GM19238 (cell line): Measurements from ENCODE around the gene LPAR3.

Source experiments
- DNase-seq: peaks from one replicate; pipeline ENCODE4 v3.0.0; 2011; ENCODE audit warnings: low spot score; ENCODE audit not compliant: insufficient read length

LPAR3 gene

GRCh38 chr1:84859866-84860265 lies 33.1 kb downstream of the LPAR3 start:
- no peak for DNase-seq

DNA sequence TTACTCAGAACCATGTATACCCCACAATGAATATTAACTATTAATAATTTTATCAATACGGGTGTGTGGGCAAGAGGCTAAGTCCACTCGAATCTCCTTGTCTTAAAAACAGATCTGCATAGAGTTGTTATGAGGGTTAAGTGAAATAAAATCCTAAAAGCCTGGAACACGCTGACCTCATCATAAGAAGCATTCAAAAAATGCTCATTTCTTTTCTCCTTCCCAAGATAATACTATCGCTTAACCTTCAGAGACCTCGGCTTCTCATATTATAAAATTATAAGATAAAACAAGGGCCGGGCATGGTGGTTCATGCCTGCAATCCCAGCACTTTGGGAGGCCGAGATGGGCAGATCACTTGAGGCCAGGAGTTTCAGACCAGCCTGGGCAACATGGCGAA lies 35.1 kb downstream of the LPAR3 start:
- no peak for DNase-seq

DNA sequence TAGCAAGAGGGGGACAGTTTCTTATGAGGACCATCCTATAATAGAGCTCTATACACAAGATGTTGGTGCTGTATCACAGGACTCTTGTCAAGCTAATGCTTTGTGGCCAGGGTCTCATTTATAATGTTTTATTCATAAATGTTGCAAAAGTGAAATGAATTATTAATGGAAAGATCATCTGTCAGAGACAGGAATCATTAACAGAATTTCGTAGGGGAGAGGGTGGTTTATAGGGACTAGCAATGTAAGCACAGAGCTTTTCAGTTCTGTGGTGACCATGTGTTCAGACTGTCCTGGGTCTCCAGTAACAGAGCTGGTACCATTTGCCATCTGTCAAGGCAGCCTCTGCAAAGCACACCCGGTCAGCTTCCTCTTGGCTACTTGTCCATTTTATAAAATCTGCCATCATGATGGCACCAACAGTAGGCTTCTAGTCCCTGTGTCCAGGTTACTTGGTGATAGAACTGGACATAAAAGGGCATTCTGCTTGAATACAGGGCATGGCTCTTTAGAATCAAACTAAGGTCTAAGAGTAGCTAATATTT lies 36.2 kb downstream of the LPAR3 start:
- no peak for DNase-seq

- DNase-seq = no peak
These were observed 37.0 kb downstream of the LPAR3 start for GRCh38 chr1:84855691-84856630.

DNA sequence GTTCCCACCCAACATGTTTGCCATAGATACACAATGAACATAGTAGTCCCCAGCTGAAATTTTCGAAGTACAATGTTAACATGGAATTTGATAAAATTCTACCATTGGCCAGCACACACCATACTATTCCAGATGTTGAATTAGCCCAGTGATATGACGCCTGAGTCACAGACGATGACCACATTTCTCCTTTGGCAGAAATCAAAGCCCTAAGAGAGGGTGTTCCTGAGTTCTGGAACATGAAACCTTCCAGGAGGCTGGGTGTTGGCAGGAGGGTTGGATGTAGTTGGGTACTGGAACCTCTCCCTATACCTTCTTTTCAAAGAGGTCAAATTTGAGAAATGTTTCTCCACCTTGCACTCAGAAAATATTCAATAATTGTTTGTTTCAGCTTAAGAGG lies 37.8 kb downstream of the LPAR3 start:
- no peak for DNase-seq

DNA sequence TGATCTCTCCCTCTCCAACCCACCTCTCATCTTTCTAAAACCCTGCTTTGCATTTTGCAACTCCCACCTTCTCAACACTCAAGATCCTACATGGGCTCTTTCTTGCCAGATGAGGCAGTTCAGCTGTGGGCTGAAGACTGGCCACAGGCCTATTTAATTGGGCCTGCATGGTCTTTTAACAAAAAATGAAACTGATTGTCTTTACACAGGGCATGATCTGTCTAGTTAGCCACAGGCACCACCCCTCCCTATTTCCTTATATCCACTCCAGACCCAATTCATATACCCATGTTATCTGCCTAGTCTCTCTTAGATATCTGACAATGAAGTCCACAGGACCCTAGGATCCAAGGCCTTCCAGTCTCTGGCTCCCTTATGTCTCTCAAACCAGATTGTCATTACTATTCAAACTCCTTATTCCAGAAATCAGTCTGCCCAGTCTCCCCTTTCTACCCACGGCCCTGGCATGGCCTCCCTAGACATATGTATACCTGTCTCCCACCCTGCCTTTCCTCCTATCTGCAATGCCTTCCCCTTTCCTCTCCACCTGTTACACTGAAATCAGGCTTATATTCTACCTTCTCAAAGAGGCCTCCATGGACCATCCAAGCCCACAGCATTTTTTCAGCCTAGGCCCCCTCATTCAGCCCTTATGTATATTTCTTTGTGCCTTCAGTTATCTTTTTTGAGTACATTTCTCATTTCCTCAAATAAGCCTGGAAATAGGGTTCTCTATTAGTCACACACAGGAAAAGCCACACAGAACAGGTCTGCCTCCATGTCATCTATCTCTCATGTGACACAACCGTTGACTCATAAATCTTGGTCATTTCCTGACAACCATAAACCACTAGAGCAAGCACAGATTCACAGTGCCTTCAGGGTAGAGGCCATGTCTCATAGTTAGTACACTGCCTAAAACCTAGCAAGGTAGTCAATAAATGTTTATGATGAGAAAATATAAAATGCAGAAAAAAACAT lies 39.0 kb downstream of the LPAR3 start:
- no peak for DNase-seq

DNA sequence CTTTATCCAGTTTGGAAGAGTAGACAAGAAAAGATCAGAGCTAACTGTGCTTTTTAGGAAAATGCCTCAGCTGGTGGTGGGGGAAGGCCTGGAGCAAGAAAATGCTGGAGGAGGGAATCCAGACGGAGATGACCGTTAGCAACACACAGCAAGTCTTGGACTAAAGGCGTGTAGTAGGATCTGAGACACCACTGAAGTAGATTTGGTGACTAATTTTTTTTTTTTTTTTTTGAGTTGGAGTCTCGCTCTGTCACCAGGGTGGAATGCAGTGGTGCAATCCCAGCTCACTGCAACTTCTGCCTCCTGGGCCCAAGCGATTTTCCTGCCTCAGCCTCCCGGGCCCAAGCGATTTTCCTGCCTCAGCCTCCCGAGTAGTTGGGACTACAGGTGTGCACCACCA lies 41.2 kb downstream of the LPAR3 start:
- no peak for DNase-seq

DNA sequence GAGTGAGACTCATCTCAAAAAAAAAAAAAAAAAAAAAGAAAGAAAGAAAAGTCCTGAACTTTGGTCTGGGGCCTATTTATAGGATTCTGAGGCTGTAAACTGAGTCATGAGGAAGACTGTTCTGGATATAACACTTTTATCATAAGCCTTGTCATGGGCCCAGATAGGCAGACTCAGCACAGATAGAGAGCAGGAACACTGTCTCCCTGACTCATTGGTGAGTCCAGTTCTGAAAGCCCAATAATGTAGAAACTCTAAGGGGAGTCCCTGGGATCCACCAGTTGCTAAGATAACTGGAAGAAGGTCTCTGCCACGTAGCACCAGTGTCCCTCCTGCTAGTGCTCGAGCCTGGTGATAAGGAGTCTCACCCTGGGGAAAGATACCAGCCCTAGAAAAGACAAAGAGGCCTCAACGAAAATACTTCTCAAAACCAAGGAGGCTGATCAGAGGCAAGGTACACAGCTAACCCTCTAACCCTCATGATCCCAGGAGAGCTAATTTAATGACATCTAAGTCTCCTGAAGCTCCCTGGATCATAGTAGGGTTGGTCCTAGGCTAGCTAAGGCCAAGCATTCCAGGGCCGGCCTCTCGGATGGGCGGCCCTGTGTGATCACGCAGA lies 43.5 kb downstream of the LPAR3 start:
- DNase-seq = no peak

- DNase-seq = no peak
These were observed 45.5 kb downstream of the LPAR3 start for GRCh38 chr1:84847253-84848250.

- no peak for DNase-seq
These were observed 46.6 kb downstream of the LPAR3 start for GRCh38 chr1:84846387-84846786.

GRCh38 chr1:84845357-84845756 lies 47.6 kb downstream of the LPAR3 start:
- no peak for DNase-seq

DNA sequence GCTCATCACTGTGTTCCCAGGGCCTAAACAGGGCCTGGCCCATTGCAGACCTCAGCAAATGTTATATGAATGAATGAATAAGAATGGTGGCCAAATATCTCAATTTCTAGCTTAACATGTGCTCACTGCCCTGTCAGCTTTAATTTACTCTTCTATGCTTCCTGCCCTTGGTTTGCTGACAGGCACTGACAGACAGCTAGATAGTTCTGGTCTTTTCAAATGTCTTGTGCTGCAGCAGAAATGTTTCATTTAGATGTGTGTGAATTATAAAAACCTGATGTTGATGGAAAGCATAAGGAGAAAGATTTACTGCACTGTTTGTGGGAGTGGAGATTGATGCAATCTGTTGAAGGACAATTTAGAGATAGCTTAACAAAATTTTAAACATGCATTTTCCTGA lies 48.9 kb downstream of the LPAR3 start:
- DNase-seq = no peak

- DNase-seq = no peak
These were observed 50.2 kb downstream of the LPAR3 start for GRCh38 chr1:84842748-84843231.

DNA sequence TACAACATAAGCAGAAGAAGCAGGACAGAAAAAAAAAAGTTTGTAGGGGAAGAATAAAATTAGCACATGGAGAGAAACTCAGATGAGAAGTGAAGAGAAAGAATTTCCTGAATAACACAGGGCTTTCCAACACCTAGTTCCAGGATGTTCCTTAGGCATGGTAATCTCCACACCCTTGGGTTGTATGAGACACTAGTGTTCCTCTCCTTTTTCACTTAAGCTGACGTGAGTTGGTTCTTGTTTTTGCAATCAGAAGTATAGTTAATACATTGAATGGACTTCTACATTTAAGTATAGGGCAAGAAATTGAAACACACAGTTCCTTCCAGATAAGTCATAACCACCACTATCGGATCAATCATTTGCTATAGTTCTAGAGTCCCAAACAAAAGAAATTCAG lies 51.0 kb downstream of the LPAR3 start:
- no peak for DNase-seq

GRCh38 chr1:84840346-84840745 lies 52.7 kb downstream of the LPAR3 start:
- DNase-seq = no peak

DNA sequence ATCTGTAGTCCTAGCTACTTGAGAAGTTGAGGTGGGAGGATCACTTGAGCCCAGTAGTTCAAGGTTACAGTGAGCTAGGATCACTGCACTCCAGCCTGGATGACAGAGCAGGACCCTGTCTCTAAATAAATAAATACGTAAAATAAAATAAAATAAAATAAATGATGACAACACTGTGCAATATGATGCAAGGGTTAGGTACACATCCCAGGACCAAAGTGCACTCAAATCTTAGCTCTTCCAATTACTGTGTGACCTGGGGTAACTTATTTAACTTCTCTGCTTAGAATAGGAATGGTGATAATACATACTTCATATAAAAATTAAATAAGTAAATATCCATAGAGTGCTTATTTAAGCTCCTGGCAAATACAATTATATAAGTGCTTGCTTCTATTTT lies 53.5 kb downstream of the LPAR3 start:
- DNase-seq = no peak

- DNase-seq = no peak
These were observed 56.9 kb downstream of the LPAR3 start for GRCh38 chr1:84836145-84836544.

- DNase-seq = no peak
These were observed 57.8 kb downstream of the LPAR3 start for GRCh38 chr1:84835169-84835568.

DNA sequence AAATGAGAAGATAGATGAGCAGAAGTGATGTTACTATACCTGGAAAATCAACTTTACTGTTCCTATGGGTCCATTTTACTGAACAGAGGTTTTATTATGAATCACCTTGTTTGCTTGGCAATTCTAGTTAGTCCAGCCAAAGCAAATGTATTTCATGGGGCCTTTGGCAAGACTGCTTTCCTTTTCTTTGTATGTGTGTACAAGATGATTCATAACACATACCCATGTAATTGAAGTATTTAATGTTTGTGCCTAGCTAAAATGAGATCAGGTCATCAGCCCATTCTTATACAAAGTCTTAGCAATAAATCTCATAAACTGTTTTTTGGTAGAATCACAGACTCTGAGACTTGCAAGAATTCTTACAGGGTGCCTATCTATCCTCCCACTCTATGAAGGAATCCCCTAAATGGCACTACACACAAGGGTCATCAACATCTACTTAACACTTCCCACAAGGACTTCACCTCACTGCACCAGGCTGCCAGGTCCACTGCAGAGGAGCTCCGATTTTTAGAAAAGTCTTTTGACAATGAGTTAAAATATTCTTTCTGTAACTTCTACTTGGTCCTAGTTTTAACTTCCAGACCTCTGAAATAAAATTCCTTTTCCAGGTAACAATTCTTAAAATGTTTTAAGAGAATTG lies 58.5 kb downstream of the LPAR3 start:
- DNase-seq = no peak

- no peak for DNase-seq
These were observed 59.8 kb downstream of the LPAR3 start for GRCh38 chr1:84833194-84833593.
